HAP-1 (cell line): Measurements from ENCODE around the gene VPS8.

Experiments
- DNase-seq, 2 experiments: peaks; one replicate each; pipeline ENCODE4 v3.0.0-alpha.2; 2016 to 2020; ENCODE audit warnings: low spot score in 2 of 2
- H3K27me3 ChIP-seq: fragments of 250-450 bp; sonication (Bioruptor Pico); 2 replicates; pipeline ENCODE4 v1.5.1; 2020; ENCODE audit warnings: low read depth, mild to moderate bottlenecking, moderate library complexity
- H3K36me3 ChIP-seq: fragments of 250-450 bp; sonication (Bioruptor Pico); replicated peaks from 2 replicates; pipeline ENCODE4 v1.5.1; 2020; ENCODE audit warnings: mild to moderate bottlenecking
- H3K4me1 ChIP-seq: fragments of 250-450 bp; sonication (Bioruptor Pico); 2 replicates; pipeline ENCODE4 v1.5.1; 2020; ENCODE audit warnings: mild to moderate bottlenecking
- H3K4me3 ChIP-seq: fragments of 250-450 bp; sonication (Bioruptor Pico); 2 replicates; pipeline ENCODE4 v1.5.1; 2020; ENCODE audit warnings: mild to moderate bottlenecking, moderate library complexity
- H3K9me3 ChIP-seq: fragments of 250-450 bp; sonication (Bioruptor Pico); 2 replicates; pipeline ENCODE4 v1.5.1; 2020; ENCODE audit warnings: mild to moderate bottlenecking, moderate library complexity
- in situ Hi-C: fragments of 300-500 bp; cut with MboI; formaldehyde crosslinking; loops from 3 replicates; pipeline ENCODE4 v1.14.3; 2020; ENCODE audit warnings: low sequenced_read_pairs, inconsistent platforms, mixed read lengths

Gene VPS8

DNA sequence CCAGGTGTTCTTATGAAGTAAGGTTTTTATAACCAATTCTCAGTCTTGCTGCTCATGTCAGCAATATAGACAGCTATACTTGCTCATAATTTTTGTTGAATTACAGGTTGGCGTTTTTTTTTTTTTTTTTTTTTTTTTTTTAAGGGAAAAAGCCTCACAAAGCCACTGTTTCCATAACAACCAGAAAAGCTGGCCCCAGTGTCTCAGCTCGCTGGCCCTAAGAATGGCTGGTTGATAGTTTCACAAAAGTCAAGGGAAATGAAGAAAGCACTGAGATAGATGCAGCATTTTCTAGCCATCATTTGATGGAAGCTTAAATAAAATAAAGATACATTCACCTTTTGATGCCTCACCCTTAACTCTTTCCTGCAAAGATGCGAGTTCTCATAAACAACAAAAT lies 219.0 kb downstream of the VPS8 start:
- no peaks in the 10 kb centered on the region for H3K4me1 ChIP-seq
- H3K4me3 ChIP-seq = no peak overlapping the region
- in situ Hi-C loops = no loop called here
- no peaks in the 10 kb centered on the region for H3K27me3 ChIP-seq
- H3K36me3 ChIP-seq = no peaks in the 10 kb centered on the region
- no peaks in the 10 kb centered on the region for H3K9me3 ChIP-seq
- no peak for DNase-seq

DNA sequence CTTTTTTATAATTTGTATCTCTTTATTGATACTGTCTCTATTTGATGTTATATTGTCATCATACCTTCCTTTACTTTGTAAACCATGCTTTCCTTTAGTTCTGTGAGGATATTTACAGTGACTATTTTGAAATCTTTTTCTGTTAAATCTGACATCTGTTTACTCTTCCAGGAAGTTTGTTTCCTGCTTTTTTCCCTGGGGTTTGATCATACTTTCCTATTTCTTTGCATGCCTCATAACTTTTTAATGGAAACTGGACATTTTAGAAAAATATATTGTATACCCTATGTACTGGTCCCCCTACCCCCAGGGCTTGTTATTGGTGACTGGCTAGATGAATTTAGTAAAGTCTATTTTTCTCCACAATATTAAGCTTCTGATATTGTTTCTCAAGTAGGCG lies 225.8 kb downstream of the VPS8 start:
- in situ Hi-C loops = no loop called here

DNA sequence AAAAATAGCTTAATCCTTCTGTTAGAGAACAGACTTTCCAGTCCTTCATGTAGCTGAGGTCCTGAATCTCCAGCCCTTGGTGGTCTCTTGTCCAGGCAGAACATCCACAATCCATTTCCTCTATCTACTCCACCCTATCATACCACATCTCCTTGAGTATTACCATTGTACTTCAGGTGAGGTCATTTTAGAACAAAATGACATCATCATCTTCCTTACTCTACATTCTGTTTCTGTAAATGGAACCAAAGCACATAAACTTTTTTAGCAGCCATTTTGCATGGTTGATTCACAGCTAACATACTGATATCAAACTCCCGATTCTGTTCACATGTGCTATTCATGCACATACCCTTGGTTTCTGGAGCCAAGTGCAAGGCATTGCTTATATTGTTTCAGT lies 228.5 kb downstream of the VPS8 start:
- no peaks in the 10 kb centered on the region for H3K9me3 ChIP-seq
- H3K36me3 ChIP-seq = no peaks in the 10 kb centered on the region
- no peaks in the 10 kb centered on the region for H3K4me1 ChIP-seq
- H3K27me3 ChIP-seq = no peaks in the 10 kb centered on the region
- DNase-seq = no peak
- no peak overlapping the region for H3K4me3 ChIP-seq
- in situ Hi-C loops = no loop called here

More for the DNA sequence above, 225.8 kb downstream of the VPS8 start:
- Histone ChIP-seq H3K4me1 (no peaks in the 10 kb centered on the region), H3K9me3 (no peaks in the 10 kb centered on the region), H3K27me3 (no peaks in the 10 kb centered on the region), H3K36me3 (no peaks in the 10 kb centered on the region), H3K4me3 (no peak overlapping the region)
- no peak for DNase-seq

DNA sequence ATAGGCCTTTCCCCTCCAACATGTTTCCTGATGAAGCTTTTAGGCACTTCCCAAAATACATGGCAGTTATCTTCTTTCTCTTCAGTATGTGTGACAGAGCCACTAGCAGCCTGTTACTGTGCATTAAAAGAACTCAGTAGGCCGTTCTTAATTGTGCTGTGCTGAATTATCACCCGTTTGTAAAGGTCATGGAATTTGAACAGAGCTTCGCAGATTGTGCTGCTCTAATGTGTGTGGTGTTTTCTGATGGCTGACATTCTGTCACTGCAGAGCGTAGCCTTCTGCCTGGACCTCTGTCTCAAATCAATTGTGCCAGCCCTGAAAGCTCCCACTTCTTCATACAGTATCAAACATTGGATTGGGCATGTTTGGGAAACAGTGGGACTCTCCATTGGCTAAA lies 229.6 kb downstream of the VPS8 start:
- no peaks in the 10 kb centered on the region for H3K27me3 ChIP-seq
- no peaks in the 10 kb centered on the region for H3K9me3 ChIP-seq
- no peaks in the 10 kb centered on the region for H3K36me3 ChIP-seq
- H3K4me3 ChIP-seq = no peak overlapping the region
- H3K4me1 ChIP-seq = no peaks in the 10 kb centered on the region
- DNase-seq = no peak
- in situ Hi-C loops = no loop called here

- Histone ChIP-seq H3K36me3 (no peaks in the 10 kb centered on the region), H3K4me3 (no peak overlapping the region), H3K9me3 (no peaks in the 10 kb centered on the region), H3K27me3 (no peaks in the 10 kb centered on the region), H3K4me1 (no peaks in the 10 kb centered on the region)
- DNase-seq = no peak
- in situ Hi-C loops = no loop called here
Measured at GRCh38 chr3:185042312-185043050, 230.5 kb downstream of the VPS8 start.

DNA sequence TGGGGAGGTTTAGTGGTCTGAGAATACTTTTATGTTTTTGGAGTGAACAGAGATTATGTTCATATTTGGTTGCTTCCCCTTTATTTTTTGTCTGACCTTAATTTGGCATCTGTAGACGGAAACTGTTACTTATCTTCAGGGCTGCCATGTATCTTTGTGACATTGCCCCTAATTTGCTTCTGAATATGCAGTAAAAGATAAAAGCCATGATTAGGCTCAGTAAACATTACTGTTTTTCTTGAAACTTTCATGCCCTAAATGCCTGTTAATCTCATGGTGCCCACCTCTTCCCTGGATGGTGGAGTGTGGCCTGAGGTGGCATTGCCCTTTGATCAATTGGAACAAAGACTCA lies 234.2 kb downstream of the VPS8 start:
- no peaks in the 10 kb centered on the region for H3K9me3 ChIP-seq
- H3K36me3 ChIP-seq = no peaks in the 10 kb centered on the region
- DNase-seq = no peak
- no peaks in the 10 kb centered on the region for H3K27me3 ChIP-seq
- no peaks in the 10 kb centered on the region for H3K4me1 ChIP-seq
- H3K4me3 ChIP-seq = no peak overlapping the region
- in situ Hi-C loops = no loop called here

DNA sequence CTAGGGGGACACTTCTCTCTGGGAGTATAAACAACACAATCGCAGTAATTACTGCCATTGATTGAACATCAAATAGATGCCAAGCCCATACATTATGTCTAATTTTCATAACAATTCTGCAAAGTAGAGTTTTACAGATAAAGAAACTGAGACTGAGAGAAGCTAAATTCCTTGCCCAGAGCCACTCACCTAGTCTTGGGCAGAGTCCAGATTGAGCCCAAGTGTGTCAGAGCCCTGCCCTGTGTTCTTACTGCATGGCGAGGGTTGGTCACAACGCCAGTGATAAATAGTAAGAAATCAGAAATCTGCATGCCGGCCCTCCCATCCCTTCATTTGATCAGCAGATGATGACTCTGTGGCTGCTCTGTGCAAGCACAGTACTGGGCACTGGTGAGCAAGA lies 234.6 kb downstream of the VPS8 start:
- H3K9me3 ChIP-seq = no peaks in the 10 kb centered on the region
- H3K27me3 ChIP-seq = no peaks in the 10 kb centered on the region
- in situ Hi-C loops = no loop called here
- H3K36me3 ChIP-seq = no peaks in the 10 kb centered on the region
- no peak for DNase-seq
- no peak overlapping the region for H3K4me3 ChIP-seq
- H3K4me1 ChIP-seq = no peaks in the 10 kb centered on the region

GRCh38 chr3:185049710-185050109 lies 237.7 kb downstream of the VPS8 start:
- Histone ChIP-seq H3K36me3 (0 out of 2 replicates have a peak, but pooled peaks cover 4% of the 10 kb centered on the region), H3K4me3 (no peak overlapping the region), H3K27me3 (no peaks in the 10 kb centered on the region), H3K4me1 (no peaks in the 10 kb centered on the region), H3K9me3 (no peaks in the 10 kb centered on the region)
- in situ Hi-C loops = no loop called here
- DNase-seq = no peak

DNA sequence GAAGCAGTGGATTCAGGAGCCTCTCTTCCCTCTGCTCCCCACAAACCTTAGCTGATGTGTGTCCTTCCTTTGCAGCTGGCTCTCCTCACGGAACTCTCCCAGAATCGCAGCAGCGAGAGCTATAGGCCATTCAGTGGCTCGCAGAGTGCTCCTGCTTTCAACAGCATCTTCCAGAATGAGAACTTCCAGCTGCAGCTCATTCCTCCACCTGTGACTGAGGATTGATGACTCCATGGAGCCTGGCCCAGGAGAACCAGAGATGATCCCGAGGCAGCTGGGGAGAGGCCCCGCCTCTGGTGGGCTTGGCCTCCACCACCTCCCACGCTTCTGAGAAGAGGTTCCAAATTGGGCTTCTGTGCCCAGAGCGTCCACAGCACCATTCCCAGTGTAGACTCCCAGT lies 239.8 kb downstream of the VPS8 start:
- Histone ChIP-seq H3K4me1 (no peaks in the 10 kb centered on the region), H3K27me3 (no peaks in the 10 kb centered on the region), H3K4me3 (no peak overlapping the region), H3K9me3 (no peaks in the 10 kb centered on the region), H3K36me3 (0 out of 2 replicates have a peak, but pooled peaks cover 4% of the 10 kb centered on the region)
- in situ Hi-C loops = no loop called here
- no peak for DNase-seq

- Histone ChIP-seq H3K9me3 (no peaks in the 10 kb centered on the region), H3K4me1 (no peaks in the 10 kb centered on the region), H3K4me3 (no peak overlapping the region), H3K36me3 (0 out of 2 replicates have a peak, but pooled peaks cover 4% of the 10 kb centered on the region), H3K27me3 (no peaks in the 10 kb centered on the region)
- in situ Hi-C loops = no loop called here
- no peak for DNase-seq
Measured at GRCh38 chr3:185052631-185053030, 240.7 kb downstream of the VPS8 start.

GRCh38 chr3:185056908-185057307 lies 244.9 kb downstream of the VPS8 start:
- DNase-seq = no peak
- in situ Hi-C loops = no loop called here
- no peaks in the 10 kb centered on the region for H3K4me1 ChIP-seq
- no peak overlapping the region for H3K4me3 ChIP-seq
- H3K27me3 ChIP-seq = no peaks in the 10 kb centered on the region
- H3K36me3 ChIP-seq = 0 out of 2 replicates have a peak, but pooled peaks cover 4% of the 10 kb centered on the region
- peaks cover 3% of the 10 kb centered on the region; the same call in 1 of the 2 replicates for H3K9me3 ChIP-seq

DNA sequence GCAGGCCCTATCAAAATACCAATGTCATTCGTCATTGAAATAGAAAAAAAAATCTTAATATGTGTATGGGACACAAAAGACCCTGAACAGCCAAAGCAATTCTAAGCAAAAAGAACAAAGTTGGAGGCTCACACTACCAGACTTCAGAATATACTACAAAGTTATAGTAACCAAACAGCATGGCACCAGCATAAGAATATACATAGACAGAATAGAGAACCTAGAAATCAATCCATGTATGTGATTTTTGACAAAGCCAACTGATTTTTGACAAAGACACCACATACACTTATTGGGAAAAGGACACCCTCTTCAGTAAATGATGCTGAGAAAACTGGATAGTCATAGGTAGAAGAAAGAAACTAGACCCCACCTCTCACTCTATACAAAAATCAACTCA lies 245.9 kb downstream of the VPS8 start:
- in situ Hi-C loops = no loop called here
- Histone ChIP-seq H3K4me3 (no peak overlapping the region), H3K4me1 (no peaks in the 10 kb centered on the region), H3K36me3 (no peaks in the 10 kb centered on the region), H3K9me3 (peaks cover 3% of the 10 kb centered on the region; the same call in 1 of the 2 replicates), H3K27me3 (no peaks in the 10 kb centered on the region)
- no peak for DNase-seq

DNA sequence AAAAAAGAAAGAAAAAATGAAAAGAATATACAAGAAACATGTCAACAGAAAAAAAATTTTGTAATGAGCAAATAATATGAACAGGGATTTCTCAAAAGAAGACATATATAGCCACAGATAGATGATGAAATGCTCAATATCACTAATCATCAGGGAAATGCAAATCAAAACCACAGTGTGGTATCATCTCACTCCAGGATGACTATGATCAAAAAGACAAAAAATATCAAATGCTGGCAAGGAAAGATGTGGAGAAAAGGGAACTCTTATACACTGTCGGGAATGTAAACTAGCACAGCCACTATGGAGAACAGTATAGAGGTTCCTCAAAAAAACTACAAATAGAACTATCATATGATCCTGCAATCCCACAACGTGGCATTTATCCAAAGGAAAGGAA lies 246.8 kb downstream of the VPS8 start:
- no peak for DNase-seq
- H3K36me3 ChIP-seq = no peaks in the 10 kb centered on the region
- no peaks in the 10 kb centered on the region for H3K4me1 ChIP-seq
- peaks cover 3% of the 10 kb centered on the region; the same call in 1 of the 2 replicates for H3K9me3 ChIP-seq
- in situ Hi-C loops = no loop called here
- no peaks in the 10 kb centered on the region for H3K27me3 ChIP-seq
- no peak overlapping the region for H3K4me3 ChIP-seq

GRCh38 chr3:185059766-185060165 lies 247.8 kb downstream of the VPS8 start:
- H3K36me3 ChIP-seq = no peaks in the 10 kb centered on the region
- DNase-seq = no peak
- in situ Hi-C loops = no loop called here
- peaks cover 3% of the 10 kb centered on the region; the same call in 1 of the 2 replicates for H3K9me3 ChIP-seq
- no peak overlapping the region for H3K4me3 ChIP-seq
- H3K4me1 ChIP-seq = no peaks in the 10 kb centered on the region
- H3K27me3 ChIP-seq = no peaks in the 10 kb centered on the region

DNA sequence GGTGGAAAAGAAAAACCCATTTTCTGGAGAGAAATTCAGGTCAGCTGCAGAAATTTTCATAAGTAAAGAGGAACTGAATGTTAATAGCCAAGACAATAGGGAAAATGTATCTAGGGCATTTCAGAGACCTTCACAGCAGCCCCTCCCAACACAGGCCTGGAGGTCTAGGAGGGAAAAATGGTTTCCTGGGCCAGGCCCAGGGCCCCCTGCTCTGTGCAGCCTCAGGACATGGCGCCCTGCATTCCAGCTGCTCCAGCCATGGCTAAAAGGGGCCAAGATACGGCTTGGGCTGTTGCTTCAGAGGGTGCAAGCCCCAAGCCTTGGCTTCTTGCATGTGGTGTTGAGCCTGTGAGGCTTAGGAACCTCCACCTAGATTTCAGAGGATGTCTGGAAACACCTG lies 248.7 kb downstream of the VPS8 start:
- H3K4me3 ChIP-seq = no peak overlapping the region
- no peak for DNase-seq
- H3K27me3 ChIP-seq = no peaks in the 10 kb centered on the region
- in situ Hi-C loops = no loop called here
- no peaks in the 10 kb centered on the region for H3K36me3 ChIP-seq
- no peaks in the 10 kb centered on the region for H3K4me1 ChIP-seq
- H3K9me3 ChIP-seq = peaks cover 3% of the 10 kb centered on the region; the same call in 1 of the 2 replicates
